Superior temporal gyrus (tissue), 1 donor: ENCODE measurements around the gene KIZ.
"Not testable (repeated sequence)": the region's sequence is repeated elsewhere in the genome, so short reads cannot be mapped to it uniquely, and the experiment has no call there.

Source experiments
- DNase-seq: peaks from one replicate; pipeline ENCODE4 v3.0.0-alpha.2; 2016; ENCODE audit errors: extremely low spot score

The KIZ gene

DNA sequence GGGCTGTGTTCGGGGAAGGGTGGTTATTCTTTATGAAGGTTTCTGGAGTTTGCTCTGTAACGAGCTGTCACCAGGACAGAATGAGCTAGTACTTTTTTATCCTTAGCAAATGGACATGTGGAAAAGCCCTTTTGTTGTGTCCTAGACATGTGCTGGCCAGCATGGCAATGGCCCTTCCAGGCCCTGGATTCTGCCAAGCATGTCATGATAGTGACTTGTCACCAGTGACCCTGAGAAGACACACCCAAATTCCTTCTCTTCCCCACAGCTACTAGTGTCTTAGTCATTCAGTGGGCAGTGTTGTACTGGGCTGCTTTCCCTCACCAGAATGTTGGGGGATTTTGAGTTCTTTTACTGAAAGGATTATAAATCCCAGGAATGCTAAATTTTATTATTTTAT is 103.3 kb downstream of the KIZ start:
- DNase-seq: no peak

- no peak for DNase-seq
Measured at GRCh38 chr20:21230220-21230619, 104.3 kb downstream of the KIZ start.

DNA sequence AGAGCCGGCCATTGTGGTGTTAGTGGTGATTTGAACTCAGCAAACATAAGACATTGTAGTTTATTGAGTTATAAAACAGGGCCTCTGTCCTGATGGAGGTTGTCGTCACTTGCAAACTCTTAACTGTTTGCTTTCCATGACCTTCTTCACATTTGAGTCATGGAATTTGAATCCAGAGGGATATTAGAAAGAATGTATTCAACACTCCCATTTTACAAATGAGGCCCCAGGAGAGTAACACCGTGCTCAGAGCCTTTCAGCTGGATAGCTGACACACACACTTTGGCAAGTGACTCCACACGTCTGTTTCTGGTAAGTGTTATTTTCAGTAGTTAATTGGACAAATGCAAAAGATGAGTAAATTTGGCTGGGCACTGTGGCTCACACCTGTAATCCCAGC is 104.8 kb downstream of the KIZ start:
- no peak for DNase-seq

DNA sequence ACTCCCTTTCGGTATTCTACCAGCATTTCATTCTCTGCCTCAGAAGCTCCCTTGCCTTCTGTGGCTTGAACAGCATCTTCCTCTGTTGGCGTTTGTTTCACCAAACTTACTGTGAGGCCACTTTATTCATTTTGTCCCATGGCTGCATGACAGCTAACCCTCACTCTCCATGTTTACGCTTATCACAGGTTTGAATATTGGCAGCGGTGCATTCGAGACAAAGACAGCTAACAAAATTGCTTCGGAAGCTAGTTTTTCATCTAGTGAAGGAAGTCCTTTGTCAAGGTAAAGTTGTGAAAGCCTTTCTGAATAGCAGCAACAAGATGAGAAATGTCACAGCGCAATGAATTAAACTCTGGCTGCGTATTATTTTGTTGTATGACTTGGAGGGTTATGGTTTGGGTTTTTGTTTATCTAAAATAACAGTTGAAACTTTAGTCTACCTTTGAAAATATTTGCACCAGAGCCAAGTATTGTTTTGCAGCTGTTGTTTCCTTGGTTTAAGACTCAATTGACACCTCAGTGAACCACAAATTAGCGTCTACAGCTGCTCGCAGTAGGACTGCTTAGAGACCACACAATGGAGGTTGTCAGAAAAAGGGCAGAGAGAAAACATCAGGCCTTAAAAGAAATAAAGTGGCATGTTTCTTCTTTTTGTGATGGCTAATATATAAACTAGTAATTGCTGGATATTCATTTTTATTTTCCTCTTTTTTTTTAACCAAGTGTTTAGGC is 106.8 kb downstream of the KIZ start:
- peak; percentile 47 for DNase-seq

- no peak for DNase-seq
Measured at GRCh38 chr20:21234324-21234723, 108.4 kb downstream of the KIZ start.

DNA sequence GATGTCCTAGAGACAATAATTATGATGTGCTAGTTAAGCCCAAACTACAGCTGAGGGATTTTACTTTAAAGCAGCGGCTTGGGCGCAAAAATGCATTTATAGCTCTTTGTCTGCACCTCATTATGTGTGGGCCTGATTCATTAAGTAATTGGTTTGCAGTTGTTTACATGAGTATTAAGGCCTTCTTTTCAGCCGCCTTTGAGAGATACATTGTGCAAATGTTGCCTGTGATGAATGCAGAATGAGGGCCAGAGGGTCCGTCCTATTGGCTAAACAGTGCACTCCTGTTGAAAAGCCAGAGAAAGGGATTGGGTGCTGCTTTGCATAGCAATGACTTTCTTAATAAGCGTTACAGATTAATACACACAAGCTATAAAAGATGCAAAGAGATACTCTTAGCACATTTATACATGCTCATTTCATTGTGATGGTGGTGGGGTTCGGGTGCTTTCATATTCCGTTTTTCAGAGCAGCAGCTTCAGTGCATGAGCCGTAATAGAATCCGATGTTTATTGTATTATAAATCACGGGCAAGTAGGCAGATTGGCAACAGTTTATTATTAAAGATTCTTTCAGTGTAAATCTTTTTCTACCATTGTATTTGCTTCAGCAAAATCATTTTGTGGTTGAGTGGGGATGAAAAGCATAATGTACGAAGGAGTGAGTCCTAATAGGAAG is 109.1 kb downstream of the KIZ start:
- peak; percentile 90 for DNase-seq

- DNase-seq: peak; percentile 95
Measured at GRCh38 chr20:21235484-21236445, 109.9 kb downstream of the KIZ start.

DNA sequence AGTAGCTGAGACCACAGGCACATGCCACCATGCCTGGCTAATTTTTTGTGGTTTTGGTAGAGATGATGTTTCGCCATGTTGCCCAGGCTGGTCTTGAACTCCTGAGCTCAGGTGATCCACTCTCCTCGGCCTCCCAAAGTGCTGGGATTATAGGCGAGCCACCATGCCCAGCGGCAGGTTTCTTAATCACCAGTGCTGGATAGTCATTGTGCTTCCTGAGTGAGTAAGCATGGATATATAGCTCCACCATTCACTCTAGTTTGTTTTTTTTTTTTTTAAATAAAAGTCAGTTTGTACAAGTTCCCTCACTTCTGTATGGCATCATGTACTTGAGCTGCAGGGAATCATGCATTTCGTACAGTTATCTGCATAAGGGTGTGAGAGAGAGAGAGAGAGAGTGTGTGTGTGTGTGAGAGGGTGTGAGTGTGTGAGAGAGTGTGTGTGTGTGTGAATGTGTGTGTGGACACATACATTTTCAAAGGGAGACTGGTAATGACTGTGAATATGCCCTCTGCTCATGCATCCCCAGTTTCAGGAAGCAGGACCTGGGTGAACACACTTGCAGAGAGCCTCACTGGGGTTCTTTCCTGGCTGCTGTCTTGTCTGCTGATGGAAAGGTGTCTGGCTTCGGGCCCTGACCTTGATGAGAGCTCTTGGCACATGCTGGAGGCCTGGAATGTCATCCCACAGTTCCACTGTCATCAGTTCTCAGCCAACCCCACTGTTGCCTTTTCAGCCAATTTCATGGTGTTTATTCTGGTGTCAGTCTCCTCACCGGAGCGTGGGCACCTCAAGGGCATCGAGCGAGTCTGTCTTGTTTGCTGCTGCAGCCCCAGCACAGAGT is 112.3 kb downstream of the KIZ start:
- DNase-seq: no peak

- DNase-seq: no peak
Measured at GRCh38 chr20:21238818-21239536, 113.1 kb downstream of the KIZ start.

DNA sequence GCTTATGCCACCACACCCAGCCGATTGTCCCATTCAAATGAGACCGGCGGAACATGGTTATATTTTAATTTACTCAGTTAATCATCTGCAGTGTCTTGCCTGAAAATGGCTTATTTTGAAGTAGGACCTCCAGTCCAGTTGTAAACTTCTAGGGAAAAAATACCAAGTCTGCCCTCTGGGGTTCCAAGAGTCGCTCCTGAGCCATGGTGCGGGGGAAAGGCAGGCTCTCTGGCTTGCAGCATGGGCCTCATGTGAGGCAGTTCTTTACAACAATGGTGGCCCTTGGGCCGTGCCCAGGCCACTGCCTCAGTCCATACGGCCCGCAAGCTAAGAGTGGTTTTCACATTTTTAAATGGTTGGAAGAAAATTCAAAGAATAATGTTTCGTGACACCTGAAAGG is 114.5 kb downstream of the KIZ start:
- no peak for DNase-seq

- no peak for DNase-seq
Measured at GRCh38 chr20:21241406-21241805, 115.5 kb downstream of the KIZ start.

DNA sequence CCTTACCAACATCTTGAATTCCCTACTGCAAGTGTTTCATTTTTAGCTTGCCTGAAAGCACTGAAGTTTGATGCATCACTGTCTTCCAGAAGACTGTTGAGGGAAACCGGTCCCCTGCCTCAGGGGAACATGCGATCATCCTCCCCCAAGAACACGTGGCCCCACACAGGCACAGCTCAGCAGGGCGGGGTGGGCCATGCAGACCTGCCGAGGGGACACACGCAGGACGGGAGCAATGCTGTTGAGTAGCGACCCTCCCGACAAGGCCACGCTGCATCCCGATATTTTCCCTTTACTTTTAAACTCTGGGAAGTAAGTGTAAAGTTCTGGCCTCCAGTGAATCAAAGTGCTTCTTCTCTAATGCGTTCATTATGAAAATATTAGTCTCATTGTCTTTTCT is 117.9 kb downstream of the KIZ start:
- no peak for DNase-seq

GRCh38 chr20:21244808-21245207 is 118.9 kb downstream of the KIZ start:
- DNase-seq: no peak

GRCh38 chr20:21246161-21246560 is 120.3 kb downstream of the KIZ start:
- DNase-seq: no peak

DNA sequence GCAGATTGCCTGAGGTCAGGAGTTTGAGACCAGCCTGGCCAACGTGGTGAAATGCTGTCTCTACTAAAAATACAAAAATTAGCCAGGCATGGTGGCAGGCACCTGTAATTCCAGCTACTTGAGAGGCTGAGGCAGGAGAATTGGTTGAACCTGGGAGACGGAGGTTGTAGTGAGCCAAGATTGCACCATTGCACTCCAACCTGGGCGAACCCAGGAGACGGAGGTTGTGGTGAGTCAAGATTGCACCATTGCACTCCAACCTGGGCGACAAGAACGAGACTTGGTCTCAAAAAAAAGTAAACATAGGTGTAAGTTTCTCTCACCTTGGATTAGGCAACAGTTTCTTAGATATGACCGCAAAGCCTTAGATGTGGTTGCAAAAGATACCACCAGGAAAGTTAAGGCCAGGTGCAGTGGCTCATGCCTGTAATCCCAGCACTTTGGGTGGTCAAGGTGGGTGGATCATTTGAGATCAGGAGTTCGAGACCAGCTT is 121.8 kb downstream of the KIZ start:
- DNase-seq: not testable (repeated sequence)

DNA sequence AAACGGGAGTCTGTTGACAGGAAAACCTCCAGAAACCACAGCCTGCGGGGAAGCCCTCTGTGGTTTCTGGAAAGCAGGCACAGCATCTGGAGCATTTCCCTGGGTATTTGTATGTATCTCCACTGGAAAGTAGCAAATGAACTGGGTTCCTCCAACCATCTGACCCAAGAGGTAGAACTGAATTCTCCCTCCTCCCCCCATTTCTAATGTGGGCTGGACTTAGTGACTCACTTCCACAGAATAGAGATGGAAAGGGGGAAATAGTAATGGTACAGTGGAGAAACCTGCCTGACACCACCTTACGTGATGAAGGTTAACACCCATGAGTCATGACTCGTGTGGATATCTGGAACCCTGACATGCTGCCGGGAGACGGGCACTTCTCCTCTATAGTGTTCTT is 125.4 kb downstream of the KIZ start:
- no peak for DNase-seq

GRCh38 chr20:21257192-21257591 is 131.3 kb downstream of the KIZ start:
- no peak for DNase-seq

GRCh38 chr20:21258411-21258810 is 132.5 kb downstream of the KIZ start:
- DNase-seq: no peak

DNA sequence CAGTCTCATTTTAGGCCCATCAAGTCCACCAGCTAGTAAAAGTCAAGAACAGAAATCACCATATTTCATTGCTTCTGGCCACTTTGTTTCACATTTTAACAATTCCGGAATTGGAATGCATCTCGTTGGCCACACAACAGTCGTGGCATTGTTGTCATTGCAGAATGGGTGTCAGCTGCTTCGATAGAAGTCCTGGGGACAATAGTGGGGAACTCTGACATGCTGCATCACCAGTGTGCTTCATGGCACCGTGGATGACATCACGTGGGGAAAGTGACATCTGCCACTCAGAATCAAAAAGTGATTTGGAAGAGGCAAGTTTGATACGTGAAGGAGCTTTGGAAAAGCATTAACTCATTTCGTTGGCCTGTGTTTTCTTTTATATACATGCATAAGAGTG is 133.5 kb downstream of the KIZ start:
- peak; percentile 89 for DNase-seq

DNA sequence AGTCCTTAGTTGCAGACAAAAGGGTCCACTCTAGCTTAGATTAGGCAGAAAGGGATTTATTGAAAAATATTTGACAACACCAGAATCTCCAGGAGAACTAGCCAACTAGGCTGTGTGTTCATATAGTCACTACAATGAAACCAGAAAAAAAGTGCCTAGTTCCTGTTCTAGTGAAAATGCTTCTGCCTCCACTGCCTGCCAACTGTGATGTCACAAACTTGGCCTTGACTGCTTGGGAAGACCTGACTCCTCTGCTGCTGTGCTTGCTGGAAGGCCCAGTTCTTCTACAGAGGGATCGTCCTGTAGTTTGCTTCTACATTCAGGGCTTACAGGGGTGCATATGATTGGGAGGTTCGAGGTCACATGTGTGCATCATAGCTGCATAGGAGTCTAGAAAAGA is 136.9 kb downstream of the KIZ start:
- DNase-seq: no peak
